NCI-H1694 (cell line): ENCODE results near the gene COPZ1.
"Not testable (repeated sequence)": the region's sequence is repeated elsewhere in the genome, so short reads cannot be mapped to it uniquely, and the experiment has no call there.

Source experiments
- DNase-seq: peaks from one replicate; lab custom pipeline; 2025; lab: John Stamatoyannopoulos, UW

The COPZ1 gene

GRCh38 chr12:54324617-54325441 lies at the start of gene COPZ1:
COPZ1 (plus strand) TSS chr12:54325131; CDS start chr12:54325164, 33 bp downstream.
- peak; percentile 99 for DNase-seq

GRCh38 chr12:54276368-54276767 lies 48.6 kb upstream of the COPZ1 start:
- no peak for DNase-seq

GRCh38 chr12:54277823-54278276 lies 47.1 kb upstream of the COPZ1 start:
- DNase-seq: no peak

GRCh38 chr12:54279227-54279631 lies 45.7 kb upstream of the COPZ1 start:
- no peak for DNase-seq

GRCh38 chr12:54279632-54280467 lies 45.1 kb upstream of the COPZ1 start, which contains the start of gene CBX5:
CBX5 (minus strand) TSS chr12:54280122; CDS start chr12:54257650, 22,472 bp downstream.
- DNase-seq: peak; percentile 98

GRCh38 chr12:54280468-54281260 lies 44.3 kb upstream of the COPZ1 start, which contains the start of gene HNRNPA1:
HNRNPA1 (plus strand) TSS chr12:54280726; CDS start chr12:54280808, 82 bp downstream.
- peak; percentile 98 for DNase-seq

- not testable (repeated sequence) for DNase-seq
Observed at GRCh38 chr12:54281261-54281638, 43.7 kb upstream of the COPZ1 start.

GRCh38 chr12:54281694-54282093 lies 43.2 kb upstream of the COPZ1 start:
- DNase-seq: not testable (repeated sequence)

GRCh38 chr12:54282949-54283593 lies 41.9 kb upstream of the COPZ1 start:
- no peak for DNase-seq

- DNase-seq: not testable (repeated sequence)
Observed at GRCh38 chr12:54284070-54284780, 40.7 kb upstream of the COPZ1 start.

GRCh38 chr12:54285150-54286041 lies 39.5 kb upstream of the COPZ1 start:
- DNase-seq: no peak

- DNase-seq: no peak
Observed at GRCh38 chr12:54286042-54287030, 38.6 kb upstream of the COPZ1 start.

- DNase-seq: peak; percentile 18
Observed at GRCh38 chr12:54287261-54288157, 37.4 kb upstream of the COPZ1 start.

- DNase-seq: no peak
Observed at GRCh38 chr12:54292083-54292930, 32.6 kb upstream of the COPZ1 start.

- DNase-seq: no peak
Observed at GRCh38 chr12:54292931-54293241, 32.0 kb upstream of the COPZ1 start.

GRCh38 chr12:54294152-54294952 lies 30.6 kb upstream of the COPZ1 start:
- no peak for DNase-seq
